ENCODE data around the gene FRY. TPM values are rescaled to one million over a fixed set of nuclear protein-coding genes. Genes with fewer than 3 reads are reported as not detected.

FRY gene
- total and polyA plus RNA-seq, 2 of the 13 experiments (the other 11 are each of a cell fraction or from before 2014, with no cell fraction given), result 8.2 to 13.1 TPM

DNA sequence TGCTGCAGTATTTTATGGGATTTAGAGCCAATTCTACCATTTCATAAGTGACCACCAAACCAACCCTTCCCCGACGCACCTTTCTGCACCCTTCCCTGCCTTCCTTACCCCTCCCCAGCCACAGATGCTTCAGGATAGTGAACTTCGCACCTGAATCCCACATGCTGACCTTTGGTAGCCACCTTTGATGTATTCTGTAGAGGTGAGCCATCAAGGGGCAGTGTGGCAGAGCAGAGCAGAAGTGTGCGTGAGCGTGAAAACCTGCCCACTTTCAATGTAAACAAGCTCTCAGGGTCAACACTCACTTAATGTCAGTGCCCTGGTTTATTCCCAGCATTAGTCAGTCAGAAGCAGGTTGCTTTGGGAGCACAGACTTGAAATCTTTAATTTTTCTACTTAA, 107.7 kb downstream of the FRY start (continued):
- TF ChIP-seq HDAC2 (CRISPR knock-in tag; IDR thresholded peaks at IDR 0.05), result peak; percentile 94
- TF ChIP-seq IRX3 (CRISPR knock-in tag; IDR thresholded peaks at IDR 0.05; ENCODE audit: borderline replicate concordance, low read depth), result no peak
- peak; percentile 52 for TF ChIP-seq XRCC5 (optimal IDR thresholded peaks at IDR 0.05; ENCODE audit: low read length)
- TF ChIP-seq, protein P1, sequence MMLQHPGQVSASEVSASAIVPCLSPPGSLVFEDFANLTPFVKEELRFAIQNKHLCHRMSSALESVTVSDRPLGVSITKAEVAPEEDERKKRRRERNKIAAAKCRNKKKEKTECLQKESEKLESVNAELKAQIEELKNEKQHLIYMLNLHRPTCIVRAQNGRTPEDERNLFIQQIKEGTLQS (CRISPR knock-in tag; IDR thresholded peaks at IDR 0.05), result 0 out of 2 replicates have a peak, but pooled peaks have one; percentile 26
- TF ChIP-seq SIX4 (CRISPR knock-in tag; IDR thresholded peaks at IDR 0.05), result no peak
- TF ChIP-seq RARA (CRISPR knock-in tag; IDR thresholded peaks at IDR 0.05), result peak; percentile 91
- 0 out of 2 replicates have a peak, but pooled peaks have one; percentile 27 for TF ChIP-seq SNAPC2 (CRISPR knock-in tag; IDR thresholded peaks at IDR 0.05)
- TF ChIP-seq ESRRA (CRISPR knock-in tag; IDR thresholded peaks at IDR 0.05; ENCODE audit: low read depth), result peak; percentile 76; the same call in 1 of the 2 replicates
- no peak for TF ChIP-seq ZBED4 (CRISPR knock-in tag; IDR thresholded peaks at IDR 0.05; ENCODE audit: borderline replicate concordance)
- TF ChIP-seq DMAP1 (CRISPR knock-in tag; IDR thresholded peaks at IDR 0.05), result 0 out of 2 replicates have a peak, but pooled peaks have one; percentile 44
- no peak for TF ChIP-seq SRSF4 (IDR thresholded peaks at IDR 0.05; ENCODE audit: low read depth, low read length, poor library complexity, severe bottlenecking)
- TF ChIP-seq THAP11 (CRISPR knock-in tag; IDR thresholded peaks at IDR 0.05), result peak; percentile 56; the same call in 1 of the 2 replicates
- TF ChIP-seq CBX5 (CRISPR knock-in tag; IDR thresholded peaks at IDR 0.05; ENCODE audit: borderline replicate concordance), result peak; percentile 59; the same call in 1 of the 2 replicates
- TF ChIP-seq FOXO1 (CRISPR knock-in tag; IDR thresholded peaks at IDR 0.05), result peak; percentile 93
- TF ChIP-seq MAFK (conservative IDR thresholded peaks at IDR 0.05 in 1 of 2, IDR thresholded peaks at IDR 0.05 in 1 of 2; ENCODE audit: low read length in 2 of 2), result no peak
- TF ChIP-seq ZNF260 (CRISPR knock-in tag; IDR thresholded peaks at IDR 0.05; ENCODE audit: borderline replicate concordance, low read depth), result no peak
- TF ChIP-seq DNMT3B (CRISPR knock-in tag; conservative IDR thresholded peaks at IDR 0.05), result no peak
- 0 out of 2 replicates have a peak, but pooled peaks have one; percentile 34 for TF ChIP-seq CCDC6 (CRISPR knock-in tag; IDR thresholded peaks at IDR 0.05)
- no peak for TF ChIP-seq ZNF17 (CRISPR knock-in tag; IDR thresholded peaks at IDR 0.05)
- TF ChIP-seq SMAD1 (CRISPR knock-in tag; IDR thresholded peaks at IDR 0.05; ENCODE audit: borderline replicate concordance, low read depth), result no peak
- TF ChIP-seq STAT6 (CRISPR knock-in tag; IDR thresholded peaks at IDR 0.05; ENCODE audit: borderline replicate concordance), result no peak
- no peak for TF ChIP-seq ZBTB7A (CRISPR knock-in tag; IDR thresholded peaks at IDR 0.05)
- TF ChIP-seq ZGPAT (CRISPR knock-in tag; IDR thresholded peaks at IDR 0.05), result peak; percentile 56; the same call in 1 of the 2 replicates

All from HepG2 (cell line).